Omental fat pad (tissue), 4 donors: ENCODE data around the gene SNRNP40. TPM values are rescaled to one million over a fixed set of nuclear protein-coding genes. Genes with fewer than 3 reads are reported as not detected.

Experiments used
- ATAC-seq: fragments of 150-250 bp; one replicate; pipeline ENCODE4 v1.9.1; 2016; ENCODE audit warnings: mild to moderate bottlenecking, moderate library complexity; ENCODE audit not compliant: low FRiP score
- DNase-seq: peaks from one replicate; pipeline ENCODE4 v3.0.0-alpha.2; 2019; ENCODE audit warnings: low spot score
- CTCF ChIP-seq, 3 donors: fragments of 450-650 bp; IDR thresholded peaks; one replicate each; pipeline ENCODE4 v1.5.1; 2016 to 2017; ENCODE audit warnings: antibody characterized with exemption in 3 of 3, mild to moderate bottlenecking in 3 of 3, moderate library complexity in 2 of 3
- total RNA-seq, 4 donors: library from RNA; depleted of rRNA; stranded (reverse); fragments of >200 nt; gene quantifications; one replicate each; pipeline ENCODE4 v1.1.0, GENCODE V29; 2016

SNRNP40 gene
- total RNA-seq, 4 donors from 2014 or later: 32.5 to 53.2 (median 42.0) TPM

- ATAC-seq: peak; percentile 54
- no peak for DNase-seq
- TF ChIP-seq CTCF (IDR thresholded peaks at IDR 0.05): no peak
Measured at GRCh38 chr1:31306278-31306677, 9.7 kb upstream of the SNRNP40 start.

- DNase-seq (no peak), ATAC-seq (no peak)
- TF ChIP-seq CTCF (IDR thresholded peaks at IDR 0.05): no peak
Measured at GRCh38 chr1:31302709-31303441, 6.3 kb upstream of the SNRNP40 start.

GRCh38 chr1:31300193-31300592 is 3.6 kb upstream of the SNRNP40 start:
- no peak for TF ChIP-seq CTCF (IDR thresholded peaks at IDR 0.05)
- no peak for ATAC-seq
- DNase-seq: no peak

GRCh38 chr1:31299365-31299764 is 2.8 kb upstream of the SNRNP40 start:
- TF ChIP-seq CTCF (IDR thresholded peaks at IDR 0.05): no peak
- DNase-seq: no peak
- ATAC-seq: no peak

- no peak for TF ChIP-seq CTCF (IDR thresholded peaks at IDR 0.05)
- no peak for DNase-seq
- ATAC-seq: no peak
Measured at GRCh38 chr1:31297277-31298247, 974 bp upstream of the SNRNP40 start.

GRCh38 chr1:31295874-31296485 is 608 bp downstream of the SNRNP40 start:
- TF ChIP-seq CTCF (IDR thresholded peaks at IDR 0.05): no peak
- ATAC-seq (no peak), DNase-seq (no peak)
